PFSK-1 (cell line): ENCODE data around the gene VSNL1.

ENCODE experiments used
- FOXP2 ChIP-seq: optimal IDR thresholded peaks from 2 replicates; pipeline ENCODE3; 2011; ENCODE audit warnings: borderline replicate concordance, control low read depth, inconsistent platforms; ENCODE audit not compliant: insufficient read depth; ENCODE audit errors: extremely low read length, extremely low read depth
- POLR2AphosphoS5 ChIP-seq: IDR thresholded peaks from 2 replicates; pipeline ENCODE4 v1.6.1; 2012; ENCODE audit warnings: low read depth, mild to moderate bottlenecking, control low read depth, low read length, moderate library complexity
- TAF1 ChIP-seq: IDR thresholded peaks from 2 replicates; pipeline ENCODE4 v1.6.1; 2012; ENCODE audit warnings: low read length, control low read depth, borderline replicate concordance; ENCODE audit not compliant: insufficient read depth

DNA sequence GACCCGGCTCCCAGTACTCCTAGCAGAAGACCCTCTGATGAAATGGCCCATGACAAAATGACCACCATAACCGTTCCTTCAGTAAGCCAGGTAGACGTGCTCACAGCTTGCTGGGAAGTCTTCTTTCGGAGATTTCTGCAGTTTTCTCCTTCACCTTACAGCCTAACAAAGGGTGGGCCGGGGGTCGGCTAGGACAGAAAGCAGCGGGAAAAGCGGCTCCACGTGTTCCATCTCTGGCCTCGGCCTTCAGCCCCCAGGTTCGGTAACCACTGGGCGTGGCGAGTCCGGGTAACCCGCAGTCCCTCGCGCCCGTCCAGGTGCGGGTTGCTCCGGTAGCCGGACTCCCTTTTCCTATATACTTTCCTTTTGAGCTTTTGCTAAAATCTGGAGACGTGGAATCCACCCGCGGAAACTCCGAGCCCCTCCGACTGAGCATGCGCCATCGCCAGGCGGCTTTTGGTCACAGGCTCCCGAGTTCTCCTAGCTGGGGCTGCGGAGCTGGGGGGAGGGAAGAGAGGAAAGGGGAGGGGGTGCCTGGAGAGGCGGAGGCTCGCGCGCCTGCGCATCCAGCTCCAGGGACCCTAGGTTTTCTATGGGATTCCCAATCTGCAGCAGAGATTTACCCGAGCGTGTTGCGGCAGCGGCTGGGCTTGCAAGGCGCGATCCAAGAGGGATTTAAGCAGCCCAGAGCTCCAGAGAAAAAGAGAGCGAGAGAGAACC lies at the start of gene VSNL1:
- TF ChIP-seq POLR2AphosphoS5 (no peak), FOXP2 (no peak), TAF1 (no peak)
